Heart right ventricle (tissue), 16 donors: ENCODE measurements around the gene KCNJ6. TPM values are rescaled to one million over a fixed set of nuclear protein-coding genes. Genes with fewer than 3 reads are reported as not detected.

ENCODE experiments used
- ATAC-seq, 8 donors: fragments of 200-7000 bp; cut with Tn5 transposase; one replicate each; pipeline ENCODE4 v1.9.1; 2020; ENCODE audit warnings: mild to moderate bottlenecking in 8 of 8, moderate library complexity in 8 of 8, moderate number of reproducible peaks in 1 of 8
- DNase-seq, 2 donors: peaks; one replicate each; pipeline ENCODE4 v3.0.0-alpha.2; 2020
- H3K27ac ChIP-seq, 10 donors: fragments of 200-600 bp; sonication (generic) in 2 of 10; one replicate each; pipeline versions ENCODE4 v1.5.0 to v1.8.0; 2020 to 2022; ENCODE audit warnings: mild to moderate bottlenecking in 3 of 10
- H3K27me3 ChIP-seq, 7 donors: fragments of 200-600 bp; one replicate each; pipeline ENCODE4 v1.8.0; 2021 to 2022; ENCODE audit warnings: mild to moderate bottlenecking in 2 of 7
- H3K36me3 ChIP-seq, 9 donors: fragments of 200-600 bp; sonication (generic) in 1 of 9; one replicate each; pipeline versions ENCODE4 v1.5.0 to v1.8.0; 2020 to 2022; ENCODE audit warnings: mild to moderate bottlenecking in 2 of 9
- H3K4me1 ChIP-seq, 9 donors: fragments of 200-600 bp; sonication (generic) in 1 of 9; one replicate each; pipeline versions ENCODE4 v1.5.0 to v1.8.0; 2020 to 2022; ENCODE audit warnings: mild to moderate bottlenecking in 4 of 9
- H3K4me3 ChIP-seq, 10 donors: fragments of 200-600 bp; sonication (generic) in 2 of 10; one replicate each; pipeline versions ENCODE4 v1.5.0 to v1.8.0; 2020 to 2022; ENCODE audit warnings: mild to moderate bottlenecking in 7 of 10, moderate library complexity in 2 of 10
- H3K9me3 ChIP-seq, 11 donors: fragments of 200-600 bp in 10 of 11; sonication (generic) in 2 of 11; one replicate each; pipeline versions ENCODE4 v1.5.0 to v1.8.0; 2013 to 2022; ENCODE audit warnings: mild to moderate bottlenecking in 2 of 11, control low read depth in 1 of 11, moderate library complexity in 1 of 11
- CTCF ChIP-seq, 9 donors: fragments of 200-600 bp; sonication (generic) in 2 of 9; IDR thresholded peaks; one replicate each; pipeline versions ENCODE4 v1.5.0 to v1.8.0; 2021 to 2022; ENCODE audit warnings: antibody characterized with exemption in 9 of 9, mild to moderate bottlenecking in 5 of 9, moderate library complexity in 1 of 9
- WGBS, 2 donors: extraction: QIAGEN DNeasy Blood & Tissue Kit; methylation state at CpG; one replicate each; pipeline ENCODE4 v1.1.7; 2013; ENCODE audit warnings: inconsistent platforms in 1 of 2; 5-methylcytosine and 5-hydroxymethylcytosine counted together
- intact Hi-C, 10 donors: fragments of 100-400 bp; cut with DNase I; formaldehyde crosslinking; loops; one replicate each; pipeline versions ENCODE4 v1.11.1 to v1.14.2; 2022
- polyA plus RNA-seq, 2 donors: library from polyadenylated mRNA; stranded (reverse); fragments of 200-250 nt; gene quantifications; one replicate each; pipeline ENCODE4 v1.2.3, GENCODE V29; 2013
- total RNA-seq, 10 donors: library from RNA; stranded (reverse); fragmentation: NEBNext Ultra II Directional in 3 of 10; extraction: Animal tissue kit (Norgen Biotek cat#: 25700) in 3 of 10; gene quantifications; one replicate each; pipeline versions ENCODE4 v1.2.1 to v1.2.4, GENCODE V29; 2021 to 2023
- donor health status: Arrhythmogenic right ventricular cardiomyopathy.
- donor health status: ischemic (EF 13 %, LVEDD 7.1; RV severe dilation, severe dysfunction).
- donor health status: healthy with polysubstance abuse.
- donor health status: DM: no; HTN: yes; CAD: no.
- donor health status: DM: no; HTN: no; CAD: no.
- donor health status: ischemic (EF 25% LVEDD 6.9; RV normal size, moderate dysfunction).
- donor health status: ischemic (EF 25% LVEDD 5.7; RV mildly dilated, moderate dysfunction).
- donor health status: healthy.
- donor health status: DM: yes; HTN: yes; CAD: no.
- donor health status: Ischemic cardiomyopathy.
- donor health status: ischemic (EF 35%, LVEDD 5.7; RV mildly dilated, moderate dysfunction).
- donor health status: nonischemic (EF 11% LVEDD 7.7; RV severe dilation, severe dysfunction).
- donor health status: DM: yes; HTN: yes; CAD: no.
- donor health status: PGD.
- donor health status: ischemic (EF 29% LVEDD 5.4; RV normal size, mild dysfunction).
- donor health status: nonischemic (EF 23%, LVEDD 6.1; RV moderate dilation, normal function).

The KCNJ6 gene
- total and polyA plus RNA-seq, 12 donors, result not detected

- ATAC-seq, result no peak
- H3K36me3 ChIP-seq, result no peaks in the 10 kb centered on the region
- H3K27me3 ChIP-seq, result peaks cover 0 to 32% (median 5%) of the 10 kb centered on the region in 7 donors
- intact Hi-C loops, result no loop called here
- H3K4me1 ChIP-seq, result no peaks in the 10 kb centered on the region
- DNase-seq, result no peak
- WGBS, 2 donors, result 53 to 57% methylated on average over 3 of the region's 3 CpGs
- H3K27ac ChIP-seq, result no peak overlapping the region
- no peak overlapping the region for H3K4me3 ChIP-seq
- TF ChIP-seq CTCF (IDR thresholded peaks at IDR 0.05), result no peak
- no peaks in the 10 kb centered on the region for H3K9me3 ChIP-seq
These were observed 41.8 kb downstream of the KCNJ6 start for GRCh38 chr21:37874481-37874880.

GRCh38 chr21:37873655-37874054, 42.6 kb downstream of the KCNJ6 start:
- DNase-seq, result no peak
- TF ChIP-seq CTCF (IDR thresholded peaks at IDR 0.05), result no peak
- H3K27me3 ChIP-seq, result peaks cover 0 to 24% (median 5%) of the 10 kb centered on the region in 7 donors
- ATAC-seq, result no peak
- no peak overlapping the region for H3K27ac ChIP-seq
- H3K4me1 ChIP-seq, result no peaks in the 10 kb centered on the region
- no peaks in the 10 kb centered on the region for H3K9me3 ChIP-seq
- no peaks in the 10 kb centered on the region for H3K36me3 ChIP-seq
- H3K4me3 ChIP-seq, result no peak overlapping the region
- WGBS, 2 donors, result 42 to 45% methylated on average over 3 of the region's 3 CpGs
- intact Hi-C loops, result no loop called here

- ATAC-seq (no peak), DNase-seq (no peak)
- Histone ChIP-seq H3K9me3 (no peaks in the 10 kb centered on the region), H3K4me1 (peaks cover 0 to 6% (median 0%) of the 10 kb centered on the region in 9 donors), H3K27me3 (peaks cover 0 to 36% (median 8%) of the 10 kb centered on the region in 7 donors), H3K27ac (no peak overlapping the region), H3K4me3 (no peak overlapping the region), H3K36me3 (no peaks in the 10 kb centered on the region)
- TF ChIP-seq CTCF (IDR thresholded peaks at IDR 0.05), result no peak
- intact Hi-C loops, result no loop called here
- 70 to 73% methylated on average over 8 of the region's 8 CpGs for WGBS, 2 donors
These were observed 45.0 kb downstream of the KCNJ6 start for GRCh38 chr21:37871121-37871862.

GRCh38 chr21:37870221-37870620, 46.0 kb downstream of the KCNJ6 start:
- H3K27me3 ChIP-seq, result peaks cover 0 to 32% (median 6%) of the 10 kb centered on the region in 7 donors
- ATAC-seq (no peak), DNase-seq (no peak)
- H3K4me1 ChIP-seq, result peaks cover 0 to 15% (median 0%) of the 10 kb centered on the region in 9 donors
- 72 to 79% methylated on average over 2 of the region's 2 CpGs for WGBS, 2 donors
- no peak overlapping the region for H3K4me3 ChIP-seq
- TF ChIP-seq CTCF (IDR thresholded peaks at IDR 0.05), result no peak
- no peak overlapping the region for H3K27ac ChIP-seq
- intact Hi-C loops, result no loop called here
- no peaks in the 10 kb centered on the region for H3K9me3 ChIP-seq
- no peaks in the 10 kb centered on the region for H3K36me3 ChIP-seq
